GM12874 (cell line): ENCODE results near the gene FUCA2.

ENCODE experiments used
- TF ChIP-seq, protein P1 (sequence below): IDR thresholded peaks from 2 replicates; pipeline ENCODE4 v1.5.1; 2011; ENCODE audit warnings: low read depth, mild to moderate bottlenecking, control low read depth, low read length, moderate library complexity; ENCODE audit not compliant: insufficient read depth

The FUCA2 gene

DNA sequence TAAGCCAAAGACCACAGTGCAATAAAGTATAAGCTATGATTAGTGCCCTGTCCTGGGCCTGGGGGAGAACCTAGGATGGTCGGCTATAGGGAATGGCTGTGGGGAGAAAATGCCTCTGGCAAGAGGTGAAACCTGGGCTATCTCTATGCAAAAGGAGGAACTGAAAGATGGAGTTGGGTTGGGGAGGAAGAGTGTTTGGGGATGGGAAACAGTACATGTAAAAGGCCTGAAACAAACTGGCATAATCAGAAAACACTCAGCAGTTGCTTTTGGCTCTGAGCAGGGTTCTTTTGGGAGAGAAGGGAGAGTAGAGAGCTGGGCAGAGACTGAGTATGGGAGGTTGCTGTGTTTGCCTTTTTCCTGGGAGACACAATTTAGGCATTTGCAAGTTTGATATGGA lies 31.9 kb upstream of the FUCA2 start:
- TF ChIP-seq, protein P1, sequence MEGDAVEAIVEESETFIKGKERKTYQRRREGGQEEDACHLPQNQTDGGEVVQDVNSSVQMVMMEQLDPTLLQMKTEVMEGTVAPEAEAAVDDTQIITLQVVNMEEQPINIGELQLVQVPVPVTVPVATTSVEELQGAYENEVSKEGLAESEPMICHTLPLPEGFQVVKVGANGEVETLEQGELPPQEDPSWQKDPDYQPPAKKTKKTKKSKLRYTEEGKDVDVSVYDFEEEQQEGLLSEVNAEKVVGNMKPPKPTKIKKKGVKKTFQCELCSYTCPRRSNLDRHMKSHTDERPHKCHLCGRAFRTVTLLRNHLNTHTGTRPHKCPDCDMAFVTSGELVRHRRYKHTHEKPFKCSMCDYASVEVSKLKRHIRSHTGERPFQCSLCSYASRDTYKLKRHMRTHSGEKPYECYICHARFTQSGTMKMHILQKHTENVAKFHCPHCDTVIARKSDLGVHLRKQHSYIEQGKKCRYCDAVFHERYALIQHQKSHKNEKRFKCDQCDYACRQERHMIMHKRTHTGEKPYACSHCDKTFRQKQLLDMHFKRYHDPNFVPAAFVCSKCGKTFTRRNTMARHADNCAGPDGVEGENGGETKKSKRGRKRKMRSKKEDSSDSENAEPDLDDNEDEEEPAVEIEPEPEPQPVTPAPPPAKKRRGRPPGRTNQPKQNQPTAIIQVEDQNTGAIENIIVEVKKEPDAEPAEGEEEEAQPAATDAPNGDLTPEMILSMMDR, result no peak

- TF ChIP-seq, protein P1, result no peak
Observed at GRCh38 chr6:143542888-143543287, 31.4 kb upstream of the FUCA2 start.

- TF ChIP-seq, protein P1, result no peak
Observed at GRCh38 chr6:143540192-143540591, 28.7 kb upstream of the FUCA2 start.

DNA sequence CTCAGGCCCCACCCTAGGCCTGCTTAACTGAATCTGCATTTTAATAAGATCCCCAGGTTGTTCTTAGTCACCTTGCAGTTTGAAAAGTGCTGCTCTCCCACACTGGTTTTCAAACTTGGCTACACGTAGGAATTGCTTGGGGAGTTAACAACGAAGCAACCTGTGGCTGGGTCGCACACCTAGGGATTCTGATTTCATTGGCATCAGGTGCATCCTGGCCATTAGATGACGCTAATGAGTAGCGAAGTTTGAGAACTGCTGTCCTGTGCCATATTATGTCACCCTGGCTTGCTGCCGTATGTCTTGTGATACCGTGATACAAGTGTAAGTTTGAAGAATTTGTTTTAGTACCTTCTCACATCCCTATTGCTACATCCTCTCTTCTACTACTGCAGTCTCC lies 28.2 kb upstream of the FUCA2 start:
- TF ChIP-seq, protein P1, result no peak

DNA sequence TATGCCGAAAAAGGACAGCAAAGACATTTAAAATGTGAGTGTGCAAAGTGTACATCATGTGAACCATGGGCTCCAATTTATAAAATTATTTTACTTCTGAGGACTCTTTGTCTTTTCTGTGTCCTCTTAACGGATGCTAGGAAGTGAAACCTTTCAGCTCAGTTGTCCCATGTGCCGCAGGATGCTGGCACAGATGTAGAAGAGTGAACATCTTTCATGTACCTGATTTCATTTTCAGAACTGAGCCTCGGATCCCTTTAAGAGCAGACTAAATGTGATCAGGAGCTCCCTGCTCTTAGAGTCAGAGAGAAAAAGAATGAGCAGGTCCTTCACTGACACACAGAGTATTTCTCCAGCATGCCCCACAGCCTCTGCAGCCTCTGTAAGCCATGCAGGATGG lies 27.6 kb upstream of the FUCA2 start:
- TF ChIP-seq, protein P1, result no peak

DNA sequence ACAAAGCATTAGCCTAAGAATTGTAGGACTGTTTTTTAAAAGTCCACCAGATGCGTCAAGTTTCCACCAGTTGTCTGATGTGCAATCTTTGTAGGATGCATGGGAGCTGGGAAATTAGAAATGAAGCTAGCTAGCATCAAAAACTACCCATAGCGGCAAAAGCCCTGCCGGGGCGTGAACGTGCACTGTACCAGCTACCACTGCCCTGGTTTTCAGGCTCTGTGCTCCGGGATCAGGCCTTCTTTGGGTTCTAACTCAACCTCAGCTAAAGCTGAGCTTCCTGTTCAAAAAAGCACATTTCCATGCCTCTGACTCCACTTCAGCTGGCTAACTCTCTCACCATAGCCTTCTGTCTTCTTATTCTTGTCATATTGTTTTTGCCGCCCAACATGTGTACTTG lies 26.9 kb upstream of the FUCA2 start:
- TF ChIP-seq, protein P1, result no peak

DNA sequence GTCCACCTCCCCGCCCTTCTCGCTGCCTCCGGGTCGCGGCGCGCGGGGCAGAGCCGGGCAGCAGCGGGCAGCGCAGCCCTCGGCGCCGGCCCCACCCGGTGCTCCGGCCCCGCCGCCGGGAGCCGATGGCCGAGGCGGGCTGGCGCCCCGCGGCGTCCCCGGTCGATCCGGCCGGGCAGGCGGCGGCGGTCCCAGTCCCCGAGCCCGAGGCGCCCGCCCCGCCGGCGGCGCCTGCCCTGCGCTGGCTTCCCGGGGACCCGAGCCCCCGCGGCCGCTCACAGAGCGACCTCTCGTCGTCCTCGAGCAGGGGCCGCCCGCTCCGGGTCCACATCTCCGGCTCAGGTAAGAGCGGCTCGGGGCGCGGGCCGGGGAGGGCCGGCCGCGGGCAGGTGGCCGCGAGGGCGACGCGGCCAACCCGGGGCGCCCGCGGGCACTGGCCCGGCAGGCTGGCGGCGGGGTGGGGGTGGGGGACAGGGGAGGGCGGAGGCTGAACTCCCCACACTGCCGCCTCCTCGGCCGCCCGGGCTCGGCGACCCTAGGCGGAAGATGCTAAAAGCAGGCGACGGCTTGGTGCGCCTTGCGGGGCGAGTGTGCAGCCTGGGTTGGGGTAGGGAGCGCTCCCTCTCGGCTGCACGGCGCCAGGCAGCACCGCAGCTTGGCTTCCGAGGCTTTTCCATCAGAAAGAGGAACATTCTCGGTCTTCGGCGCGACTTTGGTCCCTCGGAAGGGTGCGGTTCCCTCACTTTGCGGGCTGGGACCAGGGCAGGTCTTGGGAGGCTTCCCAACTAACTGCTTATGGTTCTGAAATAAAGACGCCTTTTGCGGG lies 25.6 kb upstream of the FUCA2 start:
- TF ChIP-seq, protein P1, result peak; percentile 65
